ENCODE results near the gene SLC24A3.

The SLC24A3 gene

GRCh38 chr20:19244291-19244690, 31.8 kb downstream of the SLC24A3 start:
- no peak for DNase-seq

DNA sequence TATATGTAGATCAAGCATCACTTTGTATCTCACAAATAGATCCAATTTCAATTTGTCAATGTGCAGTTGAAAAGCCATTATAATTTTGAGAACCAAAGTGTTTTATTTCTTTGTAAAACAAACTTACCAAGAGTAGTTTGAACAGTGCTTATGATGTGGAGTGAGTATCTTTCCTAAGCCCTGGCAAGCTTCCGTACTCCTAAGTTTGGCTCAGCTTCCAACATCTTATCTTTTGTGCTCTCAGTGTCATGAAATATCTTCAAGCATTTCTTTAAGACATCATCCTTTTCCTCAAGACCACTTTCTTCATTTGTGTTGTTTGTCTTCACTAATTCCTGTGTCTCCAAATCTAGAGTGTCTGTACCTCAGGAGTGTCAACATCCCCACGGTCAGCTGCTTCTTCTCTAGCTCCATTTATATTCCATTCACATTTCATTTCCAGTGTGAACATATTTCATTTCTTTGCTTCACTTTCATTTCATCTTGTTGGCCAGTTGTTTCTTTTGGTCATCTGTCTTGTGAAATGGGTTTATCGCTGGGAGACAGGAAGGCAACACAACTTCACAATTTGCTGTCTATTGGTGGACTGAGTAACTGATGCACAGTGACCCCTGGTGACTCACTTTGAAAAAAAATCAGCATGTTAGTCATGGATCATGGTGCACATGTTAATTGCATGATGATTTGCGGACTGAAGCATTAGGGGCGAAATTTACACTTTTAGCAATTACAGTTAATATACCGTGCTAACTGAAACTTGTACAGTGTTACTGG, 36.9 kb downstream of the SLC24A3 start:
- DNase-seq = no peak

- DNase-seq = no peak
Observed at GRCh38 chr20:19250346-19250745, 37.9 kb downstream of the SLC24A3 start.

- DNase-seq = no peak
Observed at GRCh38 chr20:19251506-19251905, 39.1 kb downstream of the SLC24A3 start.

DNA sequence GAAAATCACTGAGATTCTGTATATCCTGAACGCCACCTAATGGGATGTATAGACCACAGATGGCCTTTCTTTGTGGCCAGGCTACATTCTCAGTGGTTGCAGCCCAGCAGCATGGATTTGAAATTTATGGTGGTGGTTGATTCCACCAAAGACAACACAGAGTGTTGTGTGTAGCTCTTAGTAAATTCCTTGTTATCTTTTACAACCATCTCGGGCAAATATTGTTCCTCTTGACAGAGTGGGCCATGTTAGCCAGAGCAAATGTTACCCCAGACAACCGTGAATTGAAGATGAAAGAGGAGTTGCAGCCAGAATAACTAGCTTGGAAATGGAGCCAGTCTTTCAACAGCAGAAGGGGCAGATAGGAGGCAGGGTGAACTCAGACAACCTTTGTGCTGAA, 39.5 kb downstream of the SLC24A3 start:
- no peak for DNase-seq

- DNase-seq = no peak
Observed at GRCh38 chr20:19252451-19253120, 40.1 kb downstream of the SLC24A3 start.

- DNase-seq = no peak
Observed at GRCh38 chr20:19253316-19253715, 40.9 kb downstream of the SLC24A3 start.

- DNase-seq = no peak
Observed at GRCh38 chr20:19253916-19254820, 41.7 kb downstream of the SLC24A3 start.

DNA sequence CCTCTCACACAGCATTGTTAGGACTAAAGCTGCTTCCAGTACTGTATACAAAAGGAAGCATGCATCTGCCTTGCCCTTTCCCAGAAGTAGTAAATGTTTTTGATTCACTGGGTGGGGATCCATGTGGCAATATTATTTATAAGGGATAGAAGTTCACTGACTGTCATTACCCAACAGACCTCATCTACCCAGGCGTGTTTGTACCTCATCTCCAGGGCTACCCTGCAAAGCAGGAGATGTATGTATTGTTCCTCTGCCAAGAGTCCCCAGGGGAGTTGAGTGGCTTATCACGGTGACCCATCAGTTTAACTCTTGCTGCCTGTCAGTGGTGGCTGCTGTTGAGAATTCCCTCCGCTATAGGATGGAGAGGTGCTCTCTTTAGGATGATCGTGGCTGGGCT, 42.5 kb downstream of the SLC24A3 start:
- no peak for DNase-seq

DNA sequence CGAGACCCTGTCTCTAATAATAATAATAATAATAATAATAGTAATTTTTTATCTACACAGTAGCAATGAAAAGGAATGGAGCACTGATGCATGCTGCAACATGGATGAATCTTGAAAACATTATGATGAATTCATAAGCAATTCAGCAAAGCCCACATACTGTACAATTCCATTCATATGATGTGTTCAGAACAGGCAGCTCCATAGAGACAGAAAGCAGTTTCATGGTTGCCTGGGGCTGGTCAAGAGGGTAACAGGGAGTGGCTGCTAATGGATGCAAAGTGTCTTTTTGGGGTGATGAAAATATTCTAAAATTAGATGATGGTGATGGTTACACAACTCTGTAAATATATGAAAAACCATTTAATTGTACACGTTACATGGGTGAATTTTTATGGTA, 43.6 kb downstream of the SLC24A3 start:
- no peak for DNase-seq

DNA sequence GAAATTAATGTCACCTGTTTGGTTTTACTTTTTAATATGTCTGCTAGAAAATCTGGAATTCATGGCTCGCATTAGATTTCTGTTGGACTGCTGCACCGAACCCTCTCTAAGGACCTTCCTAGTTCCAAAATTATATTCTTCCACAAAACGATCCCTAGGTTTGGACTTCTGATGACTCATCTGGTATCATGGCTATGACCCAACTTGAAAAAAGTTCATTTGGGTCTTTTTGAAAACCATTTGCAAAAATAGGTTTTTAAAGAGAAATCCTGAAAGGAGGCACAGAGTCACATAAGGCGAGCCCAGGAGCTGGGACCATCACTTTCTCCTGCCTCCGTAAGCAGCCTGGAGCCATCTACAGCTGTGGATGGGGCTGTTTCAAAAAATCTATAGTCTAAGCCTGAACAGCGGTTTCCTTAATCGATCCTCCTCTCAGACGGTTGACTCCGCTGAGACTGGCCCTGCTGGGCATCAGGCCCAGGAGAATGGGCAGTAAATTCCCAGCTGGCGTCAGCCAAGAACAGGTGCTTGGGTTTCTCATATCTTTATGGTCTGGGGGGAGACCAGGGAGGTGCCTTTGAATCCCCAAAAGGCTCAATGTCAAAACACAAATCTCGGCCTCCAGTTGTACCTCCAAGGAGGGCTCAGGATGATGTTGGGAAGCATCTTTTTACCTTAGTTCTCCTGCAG, 44.6 kb downstream of the SLC24A3 start:
- DNase-seq = no peak

DNA sequence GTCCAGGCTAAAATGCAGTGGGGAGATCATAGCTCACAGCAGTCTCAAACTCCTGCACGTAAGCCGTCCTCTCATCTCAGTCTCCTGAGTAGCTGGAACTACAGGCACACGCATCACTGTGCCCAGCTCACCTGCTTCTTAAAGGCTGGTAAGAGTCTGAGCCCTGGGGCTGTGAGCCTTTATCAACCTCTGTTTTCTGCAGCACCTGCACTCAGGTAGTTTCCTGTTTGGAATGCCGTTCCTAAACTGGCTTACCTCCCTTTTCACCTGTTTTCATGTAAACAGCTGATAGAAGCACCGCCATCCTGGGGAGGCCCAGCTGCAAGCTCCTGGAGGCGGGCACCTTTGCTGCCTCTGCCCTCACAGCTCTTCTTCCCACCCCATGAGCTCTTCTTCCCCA, 45.4 kb downstream of the SLC24A3 start:
- no peak for DNase-seq

DNA sequence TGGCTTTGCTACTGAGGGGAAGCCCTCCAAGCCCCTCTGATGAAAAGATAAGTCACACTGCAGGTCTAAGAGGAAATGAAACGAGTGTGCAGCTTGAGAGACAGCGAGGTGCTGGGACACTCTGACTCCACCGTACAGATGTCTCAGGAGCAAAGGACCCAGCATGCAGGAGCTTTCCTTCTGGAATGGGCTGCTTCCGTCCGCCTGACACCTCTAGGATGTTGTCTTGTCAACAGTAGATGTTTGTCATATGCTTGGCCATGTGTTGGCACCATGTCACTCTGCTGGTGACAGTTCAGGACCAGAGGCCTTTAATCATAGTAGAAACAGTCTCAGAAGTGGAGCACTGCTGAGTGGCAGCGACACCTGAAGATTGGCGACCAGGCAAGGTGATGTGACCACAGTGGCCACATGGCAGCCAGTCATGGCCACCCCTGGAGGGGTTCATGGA, 46.7 kb downstream of the SLC24A3 start:
- DNase-seq = no peak

GRCh38 chr20:19260412-19261090, 48.1 kb downstream of the SLC24A3 start:
- DNase-seq = no peak

GRCh38 chr20:19264191-19264590, 51.7 kb downstream of the SLC24A3 start:
- DNase-seq = no peak

- DNase-seq = no peak
Observed at GRCh38 chr20:19265646-19266374, 53.4 kb downstream of the SLC24A3 start.

DNA sequence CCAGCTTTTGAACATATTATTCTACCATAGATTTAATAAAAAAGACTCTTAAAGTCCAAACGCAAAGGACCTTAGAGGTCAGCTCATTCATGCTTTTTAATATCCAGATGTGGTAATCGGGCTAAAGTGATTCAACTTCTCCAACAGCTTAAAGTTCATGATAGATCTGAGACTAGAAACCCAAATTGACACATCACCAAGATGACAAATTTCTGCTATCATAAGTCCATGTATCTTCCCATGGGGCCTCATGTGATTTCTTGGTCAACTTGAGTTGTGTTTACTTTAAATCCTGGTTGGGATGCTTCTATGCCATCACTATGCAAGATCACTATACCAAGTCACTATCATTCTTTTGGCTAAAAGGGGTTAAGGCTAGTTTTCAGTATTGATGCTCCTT, 56.0 kb downstream of the SLC24A3 start:
- no peak for DNase-seq

DNA sequence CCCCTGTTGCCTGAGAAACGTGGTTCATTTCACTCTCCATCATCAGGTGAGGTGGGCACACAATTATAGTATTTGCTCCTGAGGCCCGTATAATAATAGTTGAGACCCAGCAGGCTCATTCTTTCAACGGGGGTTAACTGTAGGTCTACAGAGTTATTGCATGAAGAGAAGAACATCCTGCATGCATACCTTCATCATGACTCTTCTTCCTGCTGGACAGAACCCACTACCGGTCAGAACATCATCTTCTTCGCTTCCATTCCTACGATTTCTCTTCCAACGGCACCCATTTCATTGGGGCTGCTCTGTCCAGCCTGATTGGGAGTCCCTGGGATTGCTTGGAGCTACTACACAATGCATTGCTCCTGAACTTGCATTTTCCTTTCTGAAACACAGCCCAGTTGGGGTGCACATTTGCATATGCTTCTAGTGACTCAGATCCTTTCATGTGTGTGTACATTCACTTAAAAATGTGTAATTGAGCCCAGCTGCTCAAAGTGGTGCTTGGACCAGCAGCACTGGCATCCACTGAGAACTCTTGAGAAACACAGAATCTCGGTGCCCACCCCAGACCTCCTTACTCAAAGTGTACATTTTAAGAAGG, 57.4 kb downstream of the SLC24A3 start:
- DNase-seq = no peak

- DNase-seq = no peak
Observed at GRCh38 chr20:19271879-19272651, 59.6 kb downstream of the SLC24A3 start.

GRCh38 chr20:19272976-19273654, 60.7 kb downstream of the SLC24A3 start:
- DNase-seq = no peak

Data from NCI-H1694 (cell line).